Pancreas (tissue), 10 donors: Measurements from ENCODE around the gene TM7SF2. TPM values are rescaled to one million over a fixed set of nuclear protein-coding genes. Genes with fewer than 3 reads are reported as not detected.

Experiments
- ATAC-seq, 4 donors: fragments of 200-7000 bp; cut with Tn5 transposase; one replicate each; pipeline versions ENCODE4 v1.8.0 to v1.9.1; 2020; ENCODE audit warnings: mild to moderate bottlenecking in 4 of 4, moderate library complexity in 4 of 4
- DNase-seq, 6 donors: peaks; one replicate each; pipeline ENCODE4 v3.0.0-alpha.2; 2020
- FAIRE-seq: peaks from 2 replicates; lab custom pipeline; 2012; peaks lifted over from hg19 to GRCh38; lab: Jason Lieb, UNC
- H3K27ac ChIP-seq, 4 donors: fragments of 200-600 bp; sonication (generic); 1 replicate in 3 of 4; 2 replicates in 1 of 4; pipeline versions ENCODE4 v1.5.0 to v1.8.0; 2020
- H3K27me3 ChIP-seq, 4 donors: fragments of 200-600 bp; one replicate each; pipeline ENCODE4 v1.8.0; 2021
- H3K36me3 ChIP-seq, 3 donors: fragments of 200-600 bp; sonication (generic) in 1 of 3; one replicate each; pipeline versions ENCODE4 v1.5.0 to v1.8.0; 2020 to 2021
- H3K4me1 ChIP-seq, 3 donors: fragments of 200-600 bp; one replicate each; pipeline ENCODE4 v1.8.0; 2021
- H3K4me3 ChIP-seq, 4 donors: fragments of 200-600 bp; sonication (generic) in 2 of 4; one replicate each; pipeline versions ENCODE4 v1.5.0 to v1.8.0; 2020 to 2021
- H3K9me3 ChIP-seq, 4 donors: fragments of 200-600 bp; one replicate each; pipeline ENCODE4 v1.8.0; 2021
- WGBS, 2 donors: extraction: QIAGEN DNeasy Blood & Tissue Kit; methylation state at CpG; one replicate each; pipeline ENCODE4 v1.1.7; 2013; 5-methylcytosine and 5-hydroxymethylcytosine counted together
- intact Hi-C, 3 donors: fragments of 100-400 bp; cut with DNase I; formaldehyde crosslinking; loops; one replicate each; pipeline versions ENCODE4 v1.11.1 to v1.14.2; 2022
- microRNA-seq, 2 donors: library from miRNA; unstranded; fragments of <30 nt; microRNA quantifications; one replicate each; pipeline versions ENCODE4 to v1.1.0, GENCODE V29; 2019 to 2020
- polyA plus RNA-seq, 2 donors: library from polyadenylated mRNA; stranded (reverse); fragments of 200-250 nt; gene quantifications; one replicate each; pipeline ENCODE4 v1.2.3, GENCODE V29; 2013
- total RNA-seq, 6 donors: library from RNA; stranded (reverse); fragmentation: NEBNext Ultra II Directional in 4 of 6; extraction: Animal tissue kit (Norgen Biotek cat#: 25700) in 4 of 6; gene quantifications; one replicate each; pipeline versions ENCODE4 v1.2.1 to v1.2.4, GENCODE V29; 2021 to 2023
- TF ChIP-seq, protein P1 (sequence below), 4 donors: fragments of 200-600 bp; sonication (generic) in 3 of 4; IDR thresholded peaks; one replicate each; pipeline versions ENCODE4 v1.5.0 to v1.8.0; 2021; ENCODE audit warnings: antibody characterized with exemption in 4 of 4
- donor health status: healthy with polysubstance abuse.
- donor health status: DM: no; HTN: no; CAD: no; lungs with moderate emphysema.
- donor health status: DM: no; HTN: no; CAD: no.
- donor health status: control.
- donor health status: control.
- donor health status: Bipolar disorder and iron deficiency.
- donor health status: DM: yes; HTN: yes; CAD: no.
- donor health status: DM: no; HTN: no; CAD: no.
- donor health status: DM: no; HTN: no; CAD: no.
- donor health status: DM: yes; HTN: yes; CAD: no.

TM7SF2 gene
- total and polyA plus RNA-seq, 8 donors = 12.8 to 203 (median 60.6) TPM

DNA sequence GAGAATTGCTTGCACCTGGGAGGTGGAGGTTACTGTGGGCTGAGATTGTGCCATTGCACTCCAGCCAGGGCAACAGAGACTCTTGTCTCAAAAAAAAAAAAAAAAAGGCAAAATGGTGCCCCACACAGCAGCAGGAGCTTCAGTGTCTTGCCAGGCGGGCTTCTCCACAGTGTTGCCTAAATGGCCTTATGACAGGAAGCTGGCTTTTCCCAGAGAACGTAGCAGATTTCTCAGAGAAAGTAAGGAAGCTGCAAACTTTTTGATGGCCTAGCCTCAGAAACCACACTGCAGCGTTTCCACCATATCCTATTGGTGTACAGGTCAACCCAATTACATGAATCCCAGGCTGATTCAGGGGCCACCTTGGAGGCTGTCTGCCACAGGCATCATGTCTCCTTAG lies 45.7 kb downstream of the TM7SF2 start:
- Histone ChIP-seq H3K9me3 (no peaks in the 10 kb centered on the region), H3K4me1 (no peaks in the 10 kb centered on the region), H3K4me3 (no peak overlapping the region), H3K27ac (no peak overlapping the region), H3K36me3 (no peaks in the 10 kb centered on the region), H3K27me3 (no peaks in the 10 kb centered on the region)
- DNase-seq = no peak
- intact Hi-C loops = no loop called here
- 74 to 77% methylated on average over 3 of the region's 3 CpGs for WGBS, 2 donors
- no peak for FAIRE-seq
- ATAC-seq = no peak
- TF ChIP-seq, protein P1, sequence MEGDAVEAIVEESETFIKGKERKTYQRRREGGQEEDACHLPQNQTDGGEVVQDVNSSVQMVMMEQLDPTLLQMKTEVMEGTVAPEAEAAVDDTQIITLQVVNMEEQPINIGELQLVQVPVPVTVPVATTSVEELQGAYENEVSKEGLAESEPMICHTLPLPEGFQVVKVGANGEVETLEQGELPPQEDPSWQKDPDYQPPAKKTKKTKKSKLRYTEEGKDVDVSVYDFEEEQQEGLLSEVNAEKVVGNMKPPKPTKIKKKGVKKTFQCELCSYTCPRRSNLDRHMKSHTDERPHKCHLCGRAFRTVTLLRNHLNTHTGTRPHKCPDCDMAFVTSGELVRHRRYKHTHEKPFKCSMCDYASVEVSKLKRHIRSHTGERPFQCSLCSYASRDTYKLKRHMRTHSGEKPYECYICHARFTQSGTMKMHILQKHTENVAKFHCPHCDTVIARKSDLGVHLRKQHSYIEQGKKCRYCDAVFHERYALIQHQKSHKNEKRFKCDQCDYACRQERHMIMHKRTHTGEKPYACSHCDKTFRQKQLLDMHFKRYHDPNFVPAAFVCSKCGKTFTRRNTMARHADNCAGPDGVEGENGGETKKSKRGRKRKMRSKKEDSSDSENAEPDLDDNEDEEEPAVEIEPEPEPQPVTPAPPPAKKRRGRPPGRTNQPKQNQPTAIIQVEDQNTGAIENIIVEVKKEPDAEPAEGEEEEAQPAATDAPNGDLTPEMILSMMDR (IDR thresholded peaks at IDR 0.05) = no peak

DNA sequence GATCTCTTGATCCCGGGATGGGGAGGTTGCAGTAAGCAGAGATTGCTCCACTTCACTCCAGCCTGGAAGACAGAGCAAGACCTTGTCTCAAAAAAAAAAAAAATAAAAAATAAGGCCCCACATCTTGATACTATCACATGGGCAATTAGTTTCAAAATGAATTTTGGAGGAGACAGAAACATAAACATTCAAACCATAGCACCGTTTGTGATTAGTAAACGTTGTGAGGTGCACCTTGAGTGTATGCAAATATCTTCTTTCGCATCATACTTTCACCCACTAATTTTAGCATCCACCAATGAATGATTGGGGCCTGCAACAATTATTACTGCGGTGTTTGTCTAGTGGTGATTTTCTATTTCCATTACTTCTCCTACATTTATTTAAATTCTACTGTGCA lies 47.3 kb downstream of the TM7SF2 start:
- Histone ChIP-seq H3K27ac (no peak overlapping the region), H3K36me3 (no peaks in the 10 kb centered on the region), H3K9me3 (no peaks in the 10 kb centered on the region), H3K4me1 (no peaks in the 10 kb centered on the region), H3K27me3 (no peaks in the 10 kb centered on the region), H3K4me3 (no peak overlapping the region)
- intact Hi-C loops = no loop called here
- DNase-seq (no peak), FAIRE-seq (no peak), ATAC-seq (no peak)
- TF ChIP-seq, protein P1 (IDR thresholded peaks at IDR 0.05) = no peak
- WGBS, 2 donors = 69 to 72% methylated on average over 5 of the region's 5 CpGs

DNA sequence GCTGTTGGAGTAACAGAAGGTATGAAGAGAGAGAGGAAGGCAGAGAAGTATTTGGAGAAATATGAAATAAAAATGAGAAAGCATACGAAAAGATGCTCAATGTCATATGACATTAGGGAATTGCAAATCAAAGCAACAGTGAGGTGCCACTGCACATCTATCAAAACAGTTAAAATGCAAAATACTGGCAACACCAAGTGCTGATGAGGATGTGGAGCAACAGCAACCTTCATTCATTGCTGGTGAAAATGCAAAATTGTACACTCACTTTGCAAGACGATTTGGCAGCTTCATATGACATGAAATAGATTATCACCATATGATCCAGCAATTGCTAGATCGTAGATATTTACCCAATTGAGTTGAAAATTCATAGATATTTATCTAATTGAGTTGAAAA lies 49.0 kb downstream of the TM7SF2 start:
- TF ChIP-seq, protein P1 (IDR thresholded peaks at IDR 0.05) = no peak
- Histone ChIP-seq H3K27me3 (no peaks in the 10 kb centered on the region), H3K9me3 (no peaks in the 10 kb centered on the region), H3K4me1 (no peaks in the 10 kb centered on the region), H3K36me3 (no peaks in the 10 kb centered on the region), H3K4me3 (no peak overlapping the region), H3K27ac (no peak overlapping the region)
- DNase-seq (no peak), FAIRE-seq (no peak), ATAC-seq (no peak)
- 67 to 75% methylated on average over 3 of the region's 3 CpGs for WGBS, 2 donors
- intact Hi-C loops = no loop called here

DNA sequence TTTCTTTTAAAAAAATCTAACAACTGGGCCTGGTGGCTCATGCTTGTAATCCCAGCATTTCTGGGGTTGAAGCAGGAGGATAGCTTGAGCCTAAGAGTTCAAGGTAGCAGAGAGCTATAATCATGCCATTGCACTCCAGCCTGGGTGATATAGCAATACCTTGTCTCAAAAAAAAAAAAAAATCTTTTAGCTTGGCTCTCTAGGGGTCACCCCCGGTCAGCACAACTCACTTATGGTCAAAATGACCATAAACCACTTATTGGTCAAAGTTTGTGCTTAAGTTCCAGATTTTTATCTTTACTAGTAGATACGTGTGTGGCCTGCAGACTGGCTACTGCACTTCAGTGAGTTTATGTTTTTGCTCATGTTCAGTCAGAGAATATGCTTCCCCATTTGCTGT lies 52.0 kb downstream of the TM7SF2 start:
- Histone ChIP-seq H3K9me3 (no peaks in the 10 kb centered on the region), H3K27me3 (no peaks in the 10 kb centered on the region), H3K4me1 (no peaks in the 10 kb centered on the region), H3K4me3 (no peak overlapping the region), H3K27ac (no peak overlapping the region), H3K36me3 (no peaks in the 10 kb centered on the region)
- ATAC-seq = no peak
- no peak for FAIRE-seq
- WGBS, 2 donors = 91 to 93% methylated on average over 2 of the region's 2 CpGs
- DNase-seq = no peak
- intact Hi-C loops = no loop called here
- TF ChIP-seq, protein P1 (IDR thresholded peaks at IDR 0.05) = no peak

Small RNA genes lying within 50 kb of the gene (microRNA-seq; reads per million reads assigned to microRNA genes)
- gene MIR6751 = 0 to 0.29 reads per million in 2 donors

Other genes with a start within 250 kb of the TM7SF2 start
- 10 to 100 TPM; 13.8 to 22.1 (median 17.9) TPM for gene EHD1, start 233.3 kb upstream of the TM7SF2 start, total RNA-seq
- gene EHD1, start 233.3 kb upstream of the TM7SF2 start, polyA plus RNA-seq = 10 to 100 TPM; 10.1 to 10.6 TPM
- 10 to 100 TPM; 13.3 to 18.4 (median 15.5) TPM for gene ATG2A, start 194.7 kb upstream of the TM7SF2 start, total RNA-seq
- gene ATG2A, start 194.7 kb upstream of the TM7SF2 start, polyA plus RNA-seq = 10 to 100 TPM; 33.1 to 34.1 TPM
- gene PPP2R5B, start 187.2 kb upstream of the TM7SF2 start, total RNA-seq = 10 to 100 TPM in 4 of 6 donors, 1 to 10 TPM in 2; 6.3 to 14.1 (median 10.7) TPM
- 10 to 100 TPM; 21.8 to 24.2 TPM for gene PPP2R5B, start 187.2 kb upstream of the TM7SF2 start, polyA plus RNA-seq
- 10 to 100 TPM in 5 of 6 donors, 1 to 10 TPM in 1; 9.5 to 16.3 (median 14.2) TPM for gene GPHA2, start 176.0 kb upstream of the TM7SF2 start, total RNA-seq
- gene GPHA2, start 176.0 kb upstream of the TM7SF2 start, polyA plus RNA-seq = 1 to 10 TPM; 4.2 to 5.1 TPM
- gene MAJIN, start 139.8 kb upstream of the TM7SF2 start, total RNA-seq = under 1 TPM in 3 of 6 donors, not detected in 3; 0.14 to 0.47 (median 0.26) TPM
- under 1 TPM; 0.19 to 0.27 TPM for gene MAJIN, start 139.8 kb upstream of the TM7SF2 start, polyA plus RNA-seq
- gene BATF2, start 114.9 kb upstream of the TM7SF2 start, total RNA-seq = 1 to 10 TPM; 5.3 to 6.5 (median 5.7) TPM
- gene BATF2, start 114.9 kb upstream of the TM7SF2 start, polyA plus RNA-seq = 1 to 10 TPM; 4.0 to 4.8 TPM
- gene ARL2, start 97.7 kb upstream of the TM7SF2 start, total RNA-seq = 10 to 100 TPM; 27.8 to 47.0 (median 31.7) TPM
- 10 to 100 TPM; 60.0 to 79.1 TPM for gene ARL2, start 97.7 kb upstream of the TM7SF2 start, polyA plus RNA-seq
- 10 to 100 TPM in 3 of 6 donors, 1 to 10 TPM in 3; 8.7 to 18.3 (median 9.9) TPM for gene SNX15, start 84.4 kb upstream of the TM7SF2 start, total RNA-seq
- 10 to 100 TPM; 10.5 to 13.8 TPM for gene SNX15, start 84.4 kb upstream of the TM7SF2 start, polyA plus RNA-seq
- gene SAC3D1, start 70.7 kb upstream of the TM7SF2 start, total RNA-seq = 1 to 10 TPM; 3.5 to 5.5 (median 4.4) TPM
- gene SAC3D1, start 70.7 kb upstream of the TM7SF2 start, polyA plus RNA-seq = 1 to 10 TPM; 4.9 to 7.3 TPM
- 1 to 10 TPM in 4 of 6 donors, under 1 TPM in 2; 0.51 to 2.7 (median 1.0) TPM for gene NAALADL1, start 53.3 kb upstream of the TM7SF2 start, total RNA-seq
- gene NAALADL1, start 53.3 kb upstream of the TM7SF2 start, polyA plus RNA-seq = 1 to 10 TPM; 4.7 to 7.6 TPM
- 1 to 10 TPM in 1 of 6 donors, under 1 TPM in 5; 0.08 to 1.2 (median 0.50) TPM for gene CDCA5, start 27.8 kb upstream of the TM7SF2 start, total RNA-seq
- under 1 TPM; 0.27 to 0.38 TPM for gene CDCA5, start 27.8 kb upstream of the TM7SF2 start, polyA plus RNA-seq
- gene ZFPL1, start 27.6 kb upstream of the TM7SF2 start, total RNA-seq = 10 to 100 TPM; 15.2 to 19.6 (median 16.6) TPM
- 10 to 100 TPM; 43.0 to 52.1 TPM for gene ZFPL1, start 27.6 kb upstream of the TM7SF2 start, polyA plus RNA-seq
- gene VPS51, start 15.7 kb upstream of the TM7SF2 start, total RNA-seq = 100 to 1,000 TPM in 5 of 6 donors, 10 to 100 TPM in 1; 85.4 to 150 (median 130) TPM
- 100 to 1,000 TPM; 119 to 179 TPM for gene VPS51, start 15.7 kb upstream of the TM7SF2 start, polyA plus RNA-seq
- gene ZNHIT2, start 5.8 kb downstream of the TM7SF2 start, total RNA-seq = 10 to 100 TPM in 1 of 6 donors, 1 to 10 TPM in 5; 4.3 to 11.7 (median 7.1) TPM
- gene ZNHIT2, start 5.8 kb downstream of the TM7SF2 start, polyA plus RNA-seq = 10 to 100 TPM; 14.0 to 17.8 TPM
- 100 to 1,000 TPM; 493 to 810 (median 529) TPM for gene FAU, start 10.3 kb downstream of the TM7SF2 start, total RNA-seq
- 100 to 1,000 TPM; 530 to 652 TPM for gene FAU, start 10.3 kb downstream of the TM7SF2 start, polyA plus RNA-seq
- 10 to 100 TPM; 13.9 to 31.2 (median 21.4) TPM for gene MRPL49, start 10.4 kb downstream of the TM7SF2 start, total RNA-seq
- gene MRPL49, start 10.4 kb downstream of the TM7SF2 start, polyA plus RNA-seq = 10 to 100 TPM; 10.3 to 30.3 TPM
- 10 to 100 TPM; 47.5 to 98.2 (median 66.3) TPM for gene SYVN1, start 22.6 kb downstream of the TM7SF2 start, total RNA-seq
- gene SYVN1, start 22.6 kb downstream of the TM7SF2 start, polyA plus RNA-seq = 10 to 100 TPM; 63.4 to 64.8 TPM
- not detected for gene SPDYC, start 58.4 kb downstream of the TM7SF2 start, total RNA-seq
- under 1 TPM in 1 of 2 donors, not detected in 1; 0.14 TPM for gene SPDYC, start 58.4 kb downstream of the TM7SF2 start, polyA plus RNA-seq
- 100 to 1,000 TPM; 103 to 139 (median 107) TPM for gene CAPN1, start 70.1 kb downstream of the TM7SF2 start, total RNA-seq
- 100 to 1,000 TPM; 111 to 144 TPM for gene CAPN1, start 70.1 kb downstream of the TM7SF2 start, polyA plus RNA-seq
- 1 to 10 TPM; 3.1 to 6.4 (median 4.6) TPM for gene POLA2, start 150.1 kb downstream of the TM7SF2 start, total RNA-seq
- gene POLA2, start 150.1 kb downstream of the TM7SF2 start, polyA plus RNA-seq = 1 to 10 TPM; 6.8 to 7.5 TPM
- 1 to 10 TPM; 2.4 to 7.9 (median 2.7) TPM for gene CDC42EP2, start 203.0 kb downstream of the TM7SF2 start, total RNA-seq
- 1 to 10 TPM; 4.8 to 6.8 TPM for gene CDC42EP2, start 203.0 kb downstream of the TM7SF2 start, polyA plus RNA-seq
- gene DPF2, start 222.0 kb downstream of the TM7SF2 start, total RNA-seq = 10 to 100 TPM; 16.6 to 28.0 (median 21.5) TPM
- 10 to 100 TPM; 11.7 to 19.6 TPM for gene DPF2, start 222.0 kb downstream of the TM7SF2 start, polyA plus RNA-seq
- gene TIGD3, start 242.9 kb downstream of the TM7SF2 start, total RNA-seq = under 1 TPM in 4 of 6 donors, not detected in 2; 0.06 to 0.16 (median 0.13) TPM
- gene TIGD3, start 242.9 kb downstream of the TM7SF2 start, polyA plus RNA-seq = under 1 TPM; 0.15 to 0.68 TPM